Thoracic aorta (tissue), 2 donors: ENCODE measurements around the gene TEX261. TPM values are rescaled to one million over a fixed set of nuclear protein-coding genes. Genes with fewer than 3 reads are reported as not detected.

Experiments used
- ATAC-seq: fragments of 150-250 bp; one replicate; pipeline ENCODE4 v1.8.0; 2017; ENCODE audit warnings: low read depth; ENCODE audit not compliant: insufficient number of reproducible peaks, low FRiP score
- DNase-seq: peaks from one replicate; pipeline ENCODE4 v3.0.0-alpha.2; 2020; ENCODE audit warnings: low spot score
- H3K27ac ChIP-seq, 2 donors: fragments of 200-600 bp; sonication (generic); 1 replicate in 1 of 2; 2 replicates in 1 of 2; pipeline ENCODE4 v1.5.1; 2016; ENCODE audit warnings: mild to moderate bottlenecking in 2 of 2, moderate library complexity in 2 of 2
- H3K27me3 ChIP-seq: fragments of 200-600 bp; sonication (generic); replicated peaks from 2 replicates; pipeline ENCODE4 v1.6.0; 2016; ENCODE audit warnings: mild to moderate bottlenecking; ENCODE audit not compliant: insufficient read depth
- H3K36me3 ChIP-seq: fragments of 200-600 bp; sonication (generic); one replicate; pipeline ENCODE4 v1.5.1; 2016
- H3K4me1 ChIP-seq, 2 donors: fragments of 200-600 bp; sonication (generic); 1 replicate in 1 of 2; 2 replicates in 1 of 2; pipeline versions ENCODE4 v1.5.1 to v1.6.0; 2016; ENCODE audit warnings: low read depth in 2 of 2, mild to moderate bottlenecking in 1 of 2; ENCODE audit not compliant: control insufficient read depth in 1 of 2
- H3K4me3 ChIP-seq: fragments of 200-600 bp; sonication (generic); 2 replicates; pipeline ENCODE4 v1.5.1; 2016; ENCODE audit warnings: mild to moderate bottlenecking
- H3K9me3 ChIP-seq: fragments of 200-600 bp; sonication (generic); 2 replicates; pipeline ENCODE4 v1.5.1; 2016
- total RNA-seq, 2 donors: library from RNA; depleted of rRNA; stranded (reverse); fragments of >200 nt; gene quantifications; one replicate each; pipeline versions ENCODE4 v1.1.0 to v1.2.3, GENCODE V29; 2016
- TF ChIP-seq, protein P1 (sequence below): fragments of 200-600 bp; sonication (generic); IDR thresholded peaks from one replicate; pipeline ENCODE4 v1.5.1; 2019; ENCODE audit warnings: antibody characterized with exemption

The TEX261 gene
- total RNA-seq, 2 donors from 2014 or later = 35.9 to 45.1 TPM

GRCh38 chr2:70962211-70962884, 32.3 kb downstream of the TEX261 start:
- ATAC-seq = no peak
- Histone ChIP-seq H3K36me3 (no peaks in the 10 kb centered on the region), H3K4me3 (no peak overlapping the region), H3K4me1 (peaks cover 3 to 9% of the 10 kb centered on the region in 2 donors), H3K27ac (no peak overlapping the region), H3K27me3 (no peaks in the 10 kb centered on the region), H3K9me3 (no peaks in the 10 kb centered on the region)
- no peak for DNase-seq
- TF ChIP-seq, protein P1, sequence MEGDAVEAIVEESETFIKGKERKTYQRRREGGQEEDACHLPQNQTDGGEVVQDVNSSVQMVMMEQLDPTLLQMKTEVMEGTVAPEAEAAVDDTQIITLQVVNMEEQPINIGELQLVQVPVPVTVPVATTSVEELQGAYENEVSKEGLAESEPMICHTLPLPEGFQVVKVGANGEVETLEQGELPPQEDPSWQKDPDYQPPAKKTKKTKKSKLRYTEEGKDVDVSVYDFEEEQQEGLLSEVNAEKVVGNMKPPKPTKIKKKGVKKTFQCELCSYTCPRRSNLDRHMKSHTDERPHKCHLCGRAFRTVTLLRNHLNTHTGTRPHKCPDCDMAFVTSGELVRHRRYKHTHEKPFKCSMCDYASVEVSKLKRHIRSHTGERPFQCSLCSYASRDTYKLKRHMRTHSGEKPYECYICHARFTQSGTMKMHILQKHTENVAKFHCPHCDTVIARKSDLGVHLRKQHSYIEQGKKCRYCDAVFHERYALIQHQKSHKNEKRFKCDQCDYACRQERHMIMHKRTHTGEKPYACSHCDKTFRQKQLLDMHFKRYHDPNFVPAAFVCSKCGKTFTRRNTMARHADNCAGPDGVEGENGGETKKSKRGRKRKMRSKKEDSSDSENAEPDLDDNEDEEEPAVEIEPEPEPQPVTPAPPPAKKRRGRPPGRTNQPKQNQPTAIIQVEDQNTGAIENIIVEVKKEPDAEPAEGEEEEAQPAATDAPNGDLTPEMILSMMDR = no peak

GRCh38 chr2:70961648-70961994, 33.1 kb downstream of the TEX261 start:
- Histone ChIP-seq H3K4me3 (no peak overlapping the region), H3K36me3 (no peaks in the 10 kb centered on the region), H3K9me3 (no peaks in the 10 kb centered on the region), H3K27ac (no peak overlapping the region), H3K4me1 (peaks cover 3 to 9% of the 10 kb centered on the region in 2 donors), H3K27me3 (no peaks in the 10 kb centered on the region)
- TF ChIP-seq, protein P1 = no peak
- ATAC-seq (no peak), DNase-seq (no peak)

- ATAC-seq (no peak), DNase-seq (no peak)
- Histone ChIP-seq H3K9me3 (no peaks in the 10 kb centered on the region), H3K27ac (no peak overlapping the region), H3K27me3 (no peaks in the 10 kb centered on the region), H3K4me3 (no peak overlapping the region), H3K4me1 (peaks cover 3 to 9% of the 10 kb centered on the region in 2 donors), H3K36me3 (no peaks in the 10 kb centered on the region)
- TF ChIP-seq, protein P1 = no peak
Measured at GRCh38 chr2:70960833-70961647, 33.6 kb downstream of the TEX261 start.

GRCh38 chr2:70959851-70960832, 34.5 kb downstream of the TEX261 start:
- ATAC-seq = no peak
- Histone ChIP-seq H3K4me1 (peaks cover 1 to 7% of the 10 kb centered on the region in 2 donors), H3K27ac (no peak overlapping the region), H3K27me3 (no peaks in the 10 kb centered on the region), H3K9me3 (no peaks in the 10 kb centered on the region), H3K4me3 (no peak overlapping the region), H3K36me3 (no peaks in the 10 kb centered on the region)
- TF ChIP-seq, protein P1 = no peak
- DNase-seq = no peak
